ENCODE data around the gene TRIP6.
"Not testable (repeated sequence)": the region's sequence is repeated elsewhere in the genome, so short reads cannot be mapped to it uniquely, and the experiment has no call there.

Gene TRIP6

GRCh38 chr7:100919779-100920437, 52.7 kb downstream of the TRIP6 start:
- DNase-seq: not testable (repeated sequence)

GRCh38 chr7:100921039-100921438, 53.9 kb downstream of the TRIP6 start:
- no peak for DNase-seq

Data from amniotic stem cell (primary cell).